BE2C (cell line): Measurements from ENCODE around the gene TTC23.

Source experiments
- DNase-seq: peaks from one replicate; pipeline ENCODE4 v3.0.0-alpha.2; 2020
- H3K27me3 ChIP-seq: fragments of 250-450 bp; sonication (Bioruptor Pico); 2 replicates; pipeline ENCODE4 v1.5.1; 2020; ENCODE audit warnings: mild to moderate bottlenecking
- H3K36me3 ChIP-seq: fragments of 250-450 bp; sonication (Bioruptor Pico); 2 replicates; pipeline ENCODE4 v1.5.1; 2020; ENCODE audit warnings: mild to moderate bottlenecking
- H3K4me1 ChIP-seq: fragments of 250-450 bp; sonication (Bioruptor Pico); 2 replicates; pipeline ENCODE4 v1.5.1; 2020
- H3K4me3 ChIP-seq: 2 replicates; pipeline ENCODE4 v1.5.1; 2011; ENCODE audit warnings: low read depth, low read length
- H3K9me3 ChIP-seq: fragments of 250-450 bp; sonication (Bioruptor Pico); 2 replicates; pipeline ENCODE4 v1.5.1; 2020
- CTCF ChIP-seq: IDR thresholded peaks from 2 replicates; pipeline ENCODE4 v1.5.1; 2012; ENCODE audit warnings: mild to moderate bottlenecking, low read depth, low read length

The TTC23 gene

GRCh38 chr15:99139276-99139675, 110.1 kb downstream of the TTC23 start:
- H3K27me3 ChIP-seq, result no peaks in the 10 kb centered on the region
- DNase-seq, result no peak
- H3K9me3 ChIP-seq, result no peaks in the 10 kb centered on the region
- H3K36me3 ChIP-seq, result peaks cover 20% of the 10 kb centered on the region
- no peak overlapping the region for H3K4me3 ChIP-seq
- H3K4me1 ChIP-seq, result no peaks in the 10 kb centered on the region
- no peak for TF ChIP-seq CTCF

- H3K9me3 ChIP-seq, result no peaks in the 10 kb centered on the region
- no peak for TF ChIP-seq CTCF
- H3K4me1 ChIP-seq, result peaks cover 4% of the 10 kb centered on the region; the same call in 1 of the 2 replicates
Observed at GRCh38 chr15:99138491-99138982, 110.8 kb downstream of the TTC23 start.

GRCh38 chr15:99137877-99138276, 111.5 kb downstream of the TTC23 start:
- H3K36me3 ChIP-seq, result peaks cover 26% of the 10 kb centered on the region
- no peak for TF ChIP-seq CTCF
- H3K4me3 ChIP-seq, result no peak overlapping the region
- DNase-seq, result no peak
- no peaks in the 10 kb centered on the region for H3K27me3 ChIP-seq
- peaks cover 10% of the 10 kb centered on the region for H3K4me1 ChIP-seq
- no peaks in the 10 kb centered on the region for H3K9me3 ChIP-seq

More at GRCh38 chr15:99138491-99138982, 110.8 kb downstream of the TTC23 start:
- no peaks in the 10 kb centered on the region for H3K27me3 ChIP-seq
- no peak overlapping the region for H3K4me3 ChIP-seq
- DNase-seq, result no peak
- peaks cover 26% of the 10 kb centered on the region for H3K36me3 ChIP-seq

GRCh38 chr15:99137111-99137546, 112.3 kb downstream of the TTC23 start:
- Histone ChIP-seq H3K4me3 (no peak overlapping the region), H3K36me3 (peaks cover 32% of the 10 kb centered on the region), H3K4me1 (peaks cover 17% of the 10 kb centered on the region), H3K9me3 (no peaks in the 10 kb centered on the region), H3K27me3 (no peaks in the 10 kb centered on the region)
- TF ChIP-seq CTCF, result no peak
- no peak for DNase-seq

- no peak for TF ChIP-seq CTCF
- no peak for DNase-seq
- H3K9me3 ChIP-seq, result no peaks in the 10 kb centered on the region
- peaks cover 23% of the 10 kb centered on the region for H3K4me1 ChIP-seq
- peaks cover 52% of the 10 kb centered on the region for H3K36me3 ChIP-seq
- no peaks in the 10 kb centered on the region for H3K27me3 ChIP-seq
- no peak overlapping the region for H3K4me3 ChIP-seq
Observed at GRCh38 chr15:99135194-99135593, 114.2 kb downstream of the TTC23 start.

- H3K27me3 ChIP-seq, result no peaks in the 10 kb centered on the region
- H3K36me3 ChIP-seq, result peaks cover 60% of the 10 kb centered on the region
- H3K4me1 ChIP-seq, result peaks cover 23% of the 10 kb centered on the region
- no peak for DNase-seq
- no peak overlapping the region for H3K4me3 ChIP-seq
- H3K9me3 ChIP-seq, result no peaks in the 10 kb centered on the region
- TF ChIP-seq CTCF, result no peak
Observed at GRCh38 chr15:99134317-99134821, 115.0 kb downstream of the TTC23 start.
